ENCODE data around the gene CWC27. TPM values are rescaled to one million over a fixed set of nuclear protein-coding genes. Genes with fewer than 3 reads are reported as not detected.

The CWC27 gene
- polyA plus RNA-seq, 2 of the 4 experiments (the other 2 are of a cell fraction): 24.1 to 48.5 TPM

GRCh38 chr5:64971990-64972389 lies 203.3 kb downstream of the CWC27 start:
- Histone ChIP-seq H3K4me3 (no peak overlapping the region), H3K27ac (no peak overlapping the region), H3K4me2 (no peak overlapping the region), H3K4me1 (no peaks in the 10 kb centered on the region), H3K9me3 (no peaks in the 10 kb centered on the region)
- FAIRE-seq: no peak
- ATAC-seq: no peak
- no peak for DNase-seq (ENCODE audit: low read depth in 1 of 2, low spot score in 1 of 2)
- 89% methylated on average over 3 of the region's 3 CpGs for WGBS (ENCODE audit: missing lambda C conversion rate)
- ChIA-PET CTCF (no interaction called here), POLR2A (no interaction called here)
- TF ChIP-seq MAFK (IDR thresholded peaks at IDR 0.05; ENCODE audit: partially characterized antibody): no peak
- no peak for TF ChIP-seq JUN (IDR thresholded peaks at IDR 0.05)
- TF ChIP-seq BHLHE40 (IDR thresholded peaks at IDR 0.05; ENCODE audit: low read depth, low read length): no peak
- TF ChIP-seq EP300 (IDR thresholded peaks at IDR 0.05): no peak
- TF ChIP-seq NR3C1 (IDR thresholded peaks at IDR 0.05): no peak
- no peak for TF ChIP-seq SMC3 (IDR thresholded peaks at IDR 0.05)
- no peak for TF ChIP-seq ZFP36 (IDR thresholded peaks at IDR 0.05; ENCODE audit: borderline replicate concordance, partially characterized antibody)
- TF ChIP-seq RFX5 (IDR thresholded peaks at IDR 0.05): no peak
- TF ChIP-seq HOXB13 (CRISPR knock-in tag; IDR thresholded peaks at IDR 0.05; ENCODE audit: low read depth): no peak
- TF ChIP-seq NFE2L2 (conservative IDR thresholded peaks at IDR 0.05; ENCODE audit: low read length): no peak
- TF ChIP-seq HDAC2 (IDR thresholded peaks at IDR 0.05): no peak
- TF ChIP-seq MYC (IDR thresholded peaks at IDR 0.05; ENCODE audit: borderline replicate concordance, low read length): no peak
- no peak for TF ChIP-seq POLR2AphosphoS2 (conservative IDR thresholded peaks at IDR 0.05; ENCODE audit: low read length)
- TF ChIP-seq POLR2A (IDR thresholded peaks at IDR 0.05; ENCODE audit: low read length): no peak
- TF ChIP-seq RCOR1 (IDR thresholded peaks at IDR 0.05; ENCODE audit: low read depth, low read length): no peak
- TF ChIP-seq CHD4 (IDR thresholded peaks at IDR 0.05; ENCODE audit: borderline replicate concordance): no peak
- TF ChIP-seq RAD21 (conservative IDR thresholded peaks at IDR 0.05 in 1 of 2, IDR thresholded peaks at IDR 0.05 in 1 of 2): no peak
- TF ChIP-seq ESRRA (IDR thresholded peaks at IDR 0.05; ENCODE audit: borderline replicate concordance, low read length): no peak
- TF ChIP-seq, protein P1, sequence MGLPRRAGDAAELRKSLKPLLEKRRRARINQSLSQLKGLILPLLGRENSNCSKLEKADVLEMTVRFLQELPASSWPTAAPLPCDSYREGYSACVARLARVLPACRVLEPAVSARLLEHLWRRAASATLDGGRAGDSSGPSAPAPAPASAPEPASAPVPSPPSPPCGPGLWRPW (IDR thresholded peaks at IDR 0.05): no peak
- no peak for TF ChIP-seq HEYL (CRISPR knock-in tag; IDR thresholded peaks at IDR 0.05)

DNA sequence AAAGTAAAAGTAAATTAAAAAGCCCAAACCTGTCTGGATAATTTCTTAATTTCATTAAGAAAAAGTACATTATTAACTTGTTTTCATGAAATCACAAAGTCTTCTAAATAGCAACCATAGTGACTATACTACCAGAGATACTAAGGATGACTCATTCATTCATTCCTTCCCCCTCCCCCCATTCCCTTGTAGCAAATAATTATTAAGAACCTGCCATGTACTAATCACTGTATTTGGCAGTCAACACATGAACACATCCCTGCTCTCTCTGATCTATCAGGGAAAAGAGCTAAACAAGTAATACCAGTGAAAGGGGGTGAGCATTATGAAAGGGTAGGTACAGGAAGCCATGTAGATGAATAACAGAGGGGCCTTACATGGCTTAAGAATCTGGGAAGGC lies 203.9 kb downstream of the CWC27 start:
- H3K27ac ChIP-seq: no peak overlapping the region
- ATAC-seq (no peak), FAIRE-seq (no peak), DNase-seq (ENCODE audit: low read depth in 1 of 2, low spot score in 1 of 2) (no peak)
- ChIA-PET CTCF (interaction anchor here (1.3 to 1.5 kb wide), 2 partner anchors 14 to 511 kb away, joined by 3 to 4 read pairs; no protein-coding TSS in a partner anchor), POLR2A (no interaction called here)
- no peak overlapping the region for H3K4me3 ChIP-seq
- H3K4me1 ChIP-seq: no peaks in the 10 kb centered on the region
- H3K9me3 ChIP-seq: no peaks in the 10 kb centered on the region
- H3K4me2 ChIP-seq: no peak overlapping the region
- TF ChIP-seq, protein P2, sequence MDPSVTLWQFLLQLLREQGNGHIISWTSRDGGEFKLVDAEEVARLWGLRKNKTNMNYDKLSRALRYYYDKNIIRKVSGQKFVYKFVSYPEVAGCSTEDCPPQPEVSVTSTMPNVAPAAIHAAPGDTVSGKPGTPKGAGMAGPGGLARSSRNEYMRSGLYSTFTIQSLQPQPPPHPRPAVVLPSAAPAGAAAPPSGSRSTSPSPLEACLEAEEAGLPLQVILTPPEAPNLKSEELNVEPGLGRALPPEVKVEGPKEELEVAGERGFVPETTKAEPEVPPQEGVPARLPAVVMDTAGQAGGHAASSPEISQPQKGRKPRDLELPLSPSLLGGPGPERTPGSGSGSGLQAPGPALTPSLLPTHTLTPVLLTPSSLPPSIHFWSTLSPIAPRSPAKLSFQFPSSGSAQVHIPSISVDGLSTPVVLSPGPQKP (IDR thresholded peaks at IDR 0.05; ENCODE audit: low read depth, low read length): no peak
- TF ChIP-seq ATOH8 (CRISPR knock-in tag; IDR thresholded peaks at IDR 0.05; ENCODE audit: low read depth) (no peak), FOSL2 (IDR thresholded peaks at IDR 0.05) (no peak), FOSL2 (CRISPR knock-in tag; IDR thresholded peaks at IDR 0.05) (peak; percentile 40; the same call in 1 of the 2 replicates)

DNA sequence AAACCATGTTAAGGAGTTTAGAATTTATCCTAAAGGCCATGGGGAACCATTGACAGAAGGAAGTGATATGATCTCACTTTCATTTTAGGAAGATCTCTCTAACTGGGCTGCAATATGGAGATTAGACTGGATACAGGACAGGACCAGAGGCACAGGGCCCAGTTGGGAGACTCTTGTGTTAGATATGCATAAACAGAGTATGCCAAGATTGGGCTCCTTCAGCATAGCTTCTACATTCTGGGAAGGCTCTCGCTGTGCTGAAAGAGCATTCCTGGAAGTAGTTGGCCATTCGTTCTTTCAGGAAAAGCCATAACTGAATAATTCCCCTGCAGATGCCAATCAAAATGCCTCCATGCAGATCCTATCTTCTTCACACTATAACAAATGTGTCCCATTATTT lies 204.5 kb downstream of the CWC27 start:
- DNase-seq (ENCODE audit: low read depth in 1 of 2, low spot score in 1 of 2) (no peak), ATAC-seq (no peak), FAIRE-seq (no peak)
- CTCF ChIA-PET: interaction anchor here (1.1 to 1.5 kb wide), 3 partner anchors 15 to 510 kb away, joined by 3 to 4 read pairs (median 3); no protein-coding TSS in a partner anchor
- no peak overlapping the region for H3K4me2 ChIP-seq
- H3K9me3 ChIP-seq: no peaks in the 10 kb centered on the region
- H3K4me1 ChIP-seq: no peaks in the 10 kb centered on the region
- POLR2A ChIA-PET: no interaction called here
- no peak overlapping the region for H3K27ac ChIP-seq
- 92% methylated on average over 2 of the region's 2 CpGs for WGBS (ENCODE audit: missing lambda C conversion rate)
- H3K4me3 ChIP-seq: no peak overlapping the region
- no peak for TF ChIP-seq MAX (IDR thresholded peaks at IDR 0.05)
- no peak for TF ChIP-seq EHMT2 (IDR thresholded peaks at IDR 0.05; ENCODE audit: low read depth)
- TF ChIP-seq ZC3H11A (IDR thresholded peaks at IDR 0.05): no peak
- no peak for TF ChIP-seq NR3C1 (IDR thresholded peaks at IDR 0.05)
- no peak for TF ChIP-seq KDM5A (IDR thresholded peaks at IDR 0.05)
- no peak for TF ChIP-seq TFCP2L1 (CRISPR knock-in tag; IDR thresholded peaks at IDR 0.05)
- TF ChIP-seq CBX2 (IDR thresholded peaks at IDR 0.05; ENCODE audit: borderline replicate concordance, low read depth): no peak
- no peak for TF ChIP-seq SMC3 (IDR thresholded peaks at IDR 0.05)
- TF ChIP-seq POLR2A (IDR thresholded peaks at IDR 0.05; ENCODE audit: low read length): no peak
- TF ChIP-seq, protein P2 (IDR thresholded peaks at IDR 0.05; ENCODE audit: low read depth, low read length): no peak
- TF ChIP-seq CHD2 (IDR thresholded peaks at IDR 0.05; ENCODE audit: low read length, partially characterized antibody): no peak
- no peak for TF ChIP-seq ZSCAN20 (CRISPR knock-in tag; IDR thresholded peaks at IDR 0.05)
- no peak for TF ChIP-seq NFE2L2 (conservative IDR thresholded peaks at IDR 0.05; ENCODE audit: low read length)
- TF ChIP-seq, protein P3, sequence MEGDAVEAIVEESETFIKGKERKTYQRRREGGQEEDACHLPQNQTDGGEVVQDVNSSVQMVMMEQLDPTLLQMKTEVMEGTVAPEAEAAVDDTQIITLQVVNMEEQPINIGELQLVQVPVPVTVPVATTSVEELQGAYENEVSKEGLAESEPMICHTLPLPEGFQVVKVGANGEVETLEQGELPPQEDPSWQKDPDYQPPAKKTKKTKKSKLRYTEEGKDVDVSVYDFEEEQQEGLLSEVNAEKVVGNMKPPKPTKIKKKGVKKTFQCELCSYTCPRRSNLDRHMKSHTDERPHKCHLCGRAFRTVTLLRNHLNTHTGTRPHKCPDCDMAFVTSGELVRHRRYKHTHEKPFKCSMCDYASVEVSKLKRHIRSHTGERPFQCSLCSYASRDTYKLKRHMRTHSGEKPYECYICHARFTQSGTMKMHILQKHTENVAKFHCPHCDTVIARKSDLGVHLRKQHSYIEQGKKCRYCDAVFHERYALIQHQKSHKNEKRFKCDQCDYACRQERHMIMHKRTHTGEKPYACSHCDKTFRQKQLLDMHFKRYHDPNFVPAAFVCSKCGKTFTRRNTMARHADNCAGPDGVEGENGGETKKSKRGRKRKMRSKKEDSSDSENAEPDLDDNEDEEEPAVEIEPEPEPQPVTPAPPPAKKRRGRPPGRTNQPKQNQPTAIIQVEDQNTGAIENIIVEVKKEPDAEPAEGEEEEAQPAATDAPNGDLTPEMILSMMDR (IDR thresholded peaks at IDR 0.05): no peak
- no peak for TF ChIP-seq ESRRA (IDR thresholded peaks at IDR 0.05; ENCODE audit: borderline replicate concordance, low read length)
